Testis (tissue), 2 donors: ENCODE data around the gene RPL11.

ENCODE experiments used
- POLR2A ChIP-seq: fragments of 450-650 bp; IDR thresholded peaks from one replicate; pipeline ENCODE4 v1.6.1; 2017; ENCODE audit warnings: antibody characterized with exemption, mild to moderate bottlenecking, moderate library complexity
- TF ChIP-seq, protein P1 (sequence below), 3 experiments: fragments of 450-650 bp in 2 of 3; fragments of 200-600 bp in 1 of 3; sonication (generic) in 1 of 3; IDR thresholded peaks; one replicate each; pipeline ENCODE4 v1.5.1; 2016 to 2019; ENCODE audit warnings: antibody characterized with exemption in 3 of 3, mild to moderate bottlenecking in 2 of 3, moderate library complexity in 1 of 3

DNA sequence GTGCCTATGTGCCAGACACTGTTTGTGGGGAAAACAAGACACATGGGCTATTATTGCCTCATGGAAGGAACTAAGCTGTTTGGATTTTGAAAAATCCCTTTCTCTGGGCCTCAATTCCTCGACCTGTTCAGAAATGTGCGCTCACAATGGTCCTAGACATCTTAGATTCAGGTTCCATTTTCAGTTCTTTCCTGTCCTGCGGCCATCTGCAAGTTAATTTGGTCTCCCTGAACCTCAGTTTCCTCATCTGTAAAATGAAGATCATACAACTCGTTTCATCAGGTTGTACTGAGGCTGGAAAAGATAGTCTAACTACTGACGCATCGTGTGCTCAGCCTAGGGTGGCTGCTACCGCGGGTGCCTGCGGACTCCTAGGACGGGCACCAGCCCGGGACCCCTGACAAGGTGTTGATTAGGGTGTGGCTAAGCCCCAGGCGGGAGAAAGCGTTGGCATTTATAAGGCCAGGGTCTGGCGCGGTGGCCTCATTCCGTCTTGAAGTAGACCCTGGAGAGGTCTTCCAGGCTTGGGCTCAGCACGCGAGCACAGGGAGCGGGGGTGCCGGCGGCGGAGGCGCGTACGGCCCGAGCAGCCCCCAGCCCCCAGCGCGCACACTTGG is 51.2 kb downstream of the RPL11 start:
- TF ChIP-seq, protein P1, sequence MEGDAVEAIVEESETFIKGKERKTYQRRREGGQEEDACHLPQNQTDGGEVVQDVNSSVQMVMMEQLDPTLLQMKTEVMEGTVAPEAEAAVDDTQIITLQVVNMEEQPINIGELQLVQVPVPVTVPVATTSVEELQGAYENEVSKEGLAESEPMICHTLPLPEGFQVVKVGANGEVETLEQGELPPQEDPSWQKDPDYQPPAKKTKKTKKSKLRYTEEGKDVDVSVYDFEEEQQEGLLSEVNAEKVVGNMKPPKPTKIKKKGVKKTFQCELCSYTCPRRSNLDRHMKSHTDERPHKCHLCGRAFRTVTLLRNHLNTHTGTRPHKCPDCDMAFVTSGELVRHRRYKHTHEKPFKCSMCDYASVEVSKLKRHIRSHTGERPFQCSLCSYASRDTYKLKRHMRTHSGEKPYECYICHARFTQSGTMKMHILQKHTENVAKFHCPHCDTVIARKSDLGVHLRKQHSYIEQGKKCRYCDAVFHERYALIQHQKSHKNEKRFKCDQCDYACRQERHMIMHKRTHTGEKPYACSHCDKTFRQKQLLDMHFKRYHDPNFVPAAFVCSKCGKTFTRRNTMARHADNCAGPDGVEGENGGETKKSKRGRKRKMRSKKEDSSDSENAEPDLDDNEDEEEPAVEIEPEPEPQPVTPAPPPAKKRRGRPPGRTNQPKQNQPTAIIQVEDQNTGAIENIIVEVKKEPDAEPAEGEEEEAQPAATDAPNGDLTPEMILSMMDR (IDR thresholded peaks at IDR 0.05) = no peak
- no peak for TF ChIP-seq POLR2A
